ENCODE data around the gene NPSR1.

GRCh38 chr7:34752929-34753328 lies 94.9 kb downstream of the NPSR1 start:
- TF ChIP-seq POLR2A (IDR thresholded peaks at IDR 0.05; ENCODE audit: low read depth, low read length) (no peak), POLR2AphosphoS5 (IDR thresholded peaks at IDR 0.05; ENCODE audit: low read depth, low read length) (no peak), TAF1 (IDR thresholded peaks at IDR 0.05; ENCODE audit: borderline replicate concordance, low read depth, low read length) (no peak)
